HG03439 (cell line): ENCODE results near the gene RAB44.
"Not testable (repeated sequence)": the region's sequence is repeated elsewhere in the genome, so short reads cannot be mapped to it uniquely, and the experiment has no call there.

Source experiments
- ATAC-seq: cut with Tn5 transposase; IDR thresholded peaks from one replicate; pipeline ENCODE4 v1.9.1; 2021; ENCODE audit warnings: mild to moderate bottlenecking, moderate library complexity; ENCODE audit not compliant: unreplicated experiment

The RAB44 gene

DNA sequence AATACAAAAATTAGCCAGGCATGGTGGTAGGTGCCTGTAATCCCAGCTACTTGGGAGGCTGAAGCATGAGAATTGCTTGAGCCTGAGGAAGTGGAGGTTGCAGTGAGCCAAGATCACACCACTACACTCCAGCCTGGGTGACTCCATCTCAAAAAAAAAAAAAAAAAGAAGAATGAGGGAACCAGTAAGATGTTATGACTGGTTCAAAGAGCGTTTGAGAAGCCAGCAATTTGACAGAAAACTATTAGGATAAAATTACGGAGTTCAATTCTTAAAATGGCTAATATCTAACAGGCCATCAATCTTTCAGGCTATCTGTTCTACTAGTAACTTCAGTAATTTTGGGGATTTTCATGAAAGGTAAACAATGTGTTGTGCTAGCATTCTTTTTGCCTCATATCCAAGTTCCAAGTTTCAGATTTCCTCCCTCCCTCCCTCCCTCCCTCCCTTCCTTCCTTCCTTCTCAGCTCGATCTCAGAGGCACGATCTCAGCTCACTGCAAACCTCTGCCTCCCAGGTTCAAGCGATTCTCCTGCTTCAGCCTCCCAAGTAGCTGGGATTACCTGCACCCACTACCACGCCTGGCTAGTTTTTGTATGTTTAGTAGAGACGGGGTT, 7.4 kb downstream of the RAB44 start:
- ATAC-seq = not testable (repeated sequence)

DNA sequence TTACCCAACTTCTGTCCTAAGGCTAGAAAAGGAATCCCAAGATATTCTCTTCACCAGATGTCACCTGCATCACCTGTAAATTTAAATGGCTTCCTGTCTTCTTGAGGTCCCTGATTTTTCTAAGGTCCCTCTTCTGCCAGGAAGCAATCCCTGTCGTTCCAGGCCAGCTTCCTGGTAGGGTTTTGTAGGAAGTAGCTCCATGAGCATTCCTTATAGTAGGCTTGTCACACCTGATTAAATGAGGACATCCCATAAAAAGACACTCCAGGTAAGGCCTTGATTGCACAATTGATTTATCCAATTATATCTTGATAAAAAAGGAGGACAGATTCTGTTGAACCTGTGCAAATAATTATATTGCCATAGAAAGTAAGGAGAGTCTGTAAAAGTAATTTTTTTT, 8.7 kb downstream of the RAB44 start:
- ATAC-seq = no peak

DNA sequence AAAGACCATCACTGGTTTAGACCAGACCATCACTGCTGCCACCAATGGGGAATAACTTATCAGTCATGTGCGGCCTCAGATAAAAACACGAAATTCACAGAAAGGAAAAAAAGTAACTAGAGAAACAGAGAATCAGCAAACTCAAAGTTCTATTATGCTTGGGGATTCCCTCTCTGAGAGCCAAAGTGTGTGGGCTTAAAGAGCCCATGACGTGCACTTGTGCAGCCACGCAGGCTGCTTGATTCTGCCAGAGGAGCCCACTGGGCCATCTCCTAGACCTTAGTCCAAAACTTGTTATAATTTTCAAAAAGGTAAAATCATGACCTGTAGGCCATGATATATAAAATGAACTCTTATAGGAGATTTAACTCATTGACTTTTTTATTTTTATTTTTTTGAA, 15.2 kb downstream of the RAB44 start:
- ATAC-seq = no peak

DNA sequence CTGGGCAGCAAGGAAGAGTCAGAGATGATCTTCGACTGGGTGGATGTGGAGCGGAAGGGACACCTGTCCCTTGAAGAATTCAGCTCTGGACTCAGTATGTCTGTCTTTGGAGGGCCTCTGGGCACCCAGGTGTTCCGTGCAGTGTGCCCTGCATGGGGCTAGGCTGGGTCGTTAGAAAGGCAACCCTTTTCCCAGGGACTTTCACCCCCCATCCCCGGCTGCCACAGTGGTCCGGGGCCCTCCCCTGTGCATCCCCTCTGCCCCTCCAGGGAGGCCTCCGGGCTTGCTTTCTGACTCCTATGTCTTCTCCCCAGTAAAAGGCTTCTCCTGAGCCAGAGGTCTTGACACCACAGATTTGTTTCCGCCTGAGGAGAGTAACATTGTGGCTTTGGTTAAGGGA, 16.2 kb downstream of the RAB44 start:
- no peak for ATAC-seq

DNA sequence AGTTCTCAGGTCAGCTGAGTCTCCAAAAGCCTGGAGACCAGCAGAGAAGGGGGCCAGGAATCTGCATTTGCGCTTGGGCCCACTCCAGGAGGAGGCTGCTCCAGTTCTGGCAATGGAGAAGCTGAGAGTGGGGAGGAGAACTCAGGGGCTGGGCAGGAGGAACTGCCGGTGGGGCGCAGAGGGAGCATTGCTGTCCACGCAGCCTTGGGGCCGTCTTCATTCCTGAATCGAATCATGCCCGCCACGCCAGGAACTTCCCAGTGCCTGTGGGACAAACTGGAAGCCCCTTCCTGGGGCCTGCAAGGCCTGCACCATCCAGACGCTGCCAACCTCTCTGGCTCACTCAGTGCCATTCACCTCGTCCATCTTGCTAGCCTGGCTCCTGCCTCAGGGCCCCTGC, 16.9 kb downstream of the RAB44 start:
- ATAC-seq = no peak

DNA sequence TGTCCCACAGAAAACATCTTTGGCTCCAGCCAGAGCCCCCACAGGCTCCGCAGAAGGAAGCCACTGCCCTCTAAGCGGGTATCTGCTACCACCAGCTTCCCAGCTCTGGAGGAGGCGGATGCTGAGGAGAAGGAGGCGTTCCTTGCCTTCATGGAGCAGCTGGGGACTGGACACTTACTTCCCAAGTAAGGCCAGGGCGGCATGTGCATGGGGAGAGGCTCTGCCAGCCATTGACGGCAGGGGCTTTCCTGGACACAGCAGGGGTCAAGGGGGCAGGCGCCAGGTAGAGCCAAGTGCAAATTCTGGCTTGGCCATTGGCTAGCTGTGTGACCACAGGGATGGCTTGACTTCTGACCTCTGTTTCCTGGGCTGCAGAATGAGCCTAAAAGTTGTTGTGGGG, 17.8 kb downstream of the RAB44 start:
- ATAC-seq = no peak

DNA sequence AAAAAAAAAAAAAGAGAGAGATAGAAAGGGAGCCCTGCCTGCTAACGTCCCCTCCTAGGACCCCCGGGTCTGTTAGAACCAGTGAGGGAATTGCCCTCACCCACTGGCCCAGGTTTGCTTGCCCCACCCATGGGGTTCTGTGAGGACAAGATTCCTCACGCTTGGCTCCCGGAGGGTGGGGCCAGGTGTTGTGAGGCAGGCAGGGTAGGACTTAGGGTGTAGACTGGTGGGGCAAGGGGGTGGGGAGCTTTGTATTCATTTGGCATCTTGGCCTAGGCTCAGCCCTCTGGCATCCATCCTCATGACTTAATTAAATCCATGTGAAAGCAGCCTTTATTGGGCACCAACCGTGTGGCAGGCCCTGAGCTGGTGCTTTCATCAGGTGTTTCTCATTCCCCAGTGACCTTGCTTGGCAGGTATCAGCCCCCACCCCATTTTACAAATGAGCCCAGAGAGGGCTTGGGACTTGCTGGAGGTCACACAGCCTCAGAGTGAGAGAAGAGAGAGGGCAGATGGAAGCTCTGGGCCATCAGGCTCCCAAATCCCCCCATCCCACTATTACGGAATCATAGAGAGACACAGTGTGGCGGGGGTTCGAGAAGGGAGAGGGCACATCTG, 19.0 kb downstream of the RAB44 start:
- ATAC-seq = no peak

DNA sequence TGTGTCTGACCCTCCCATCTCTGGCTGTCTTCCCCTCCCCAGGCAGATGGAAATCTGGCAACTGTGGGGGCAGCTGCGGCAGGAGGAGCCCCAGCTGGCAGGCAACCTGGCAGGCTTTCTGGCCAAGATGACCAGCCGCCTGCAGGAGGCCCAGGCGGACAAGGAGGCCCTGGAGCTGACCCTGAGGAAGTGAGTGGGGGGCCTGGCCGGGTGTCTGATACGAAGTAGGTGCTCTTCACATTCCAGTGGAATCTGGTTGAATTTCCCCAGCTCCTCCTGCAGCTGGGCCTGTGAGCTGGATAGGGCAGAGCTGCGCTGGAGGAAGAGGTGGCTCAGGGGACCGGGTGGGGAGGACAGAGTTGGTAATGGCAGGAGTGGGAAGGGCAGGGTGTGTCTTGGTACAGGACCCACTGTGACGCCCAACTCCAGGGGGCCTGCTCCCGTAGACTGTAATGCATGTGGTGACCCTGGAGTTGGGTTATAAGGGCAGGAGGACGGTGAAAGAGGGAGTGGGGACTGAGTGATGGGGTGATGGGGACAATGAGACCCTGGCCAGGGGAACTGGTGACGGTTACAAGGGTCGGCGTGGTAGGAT, 19.7 kb downstream of the RAB44 start:
- no peak for ATAC-seq

DNA sequence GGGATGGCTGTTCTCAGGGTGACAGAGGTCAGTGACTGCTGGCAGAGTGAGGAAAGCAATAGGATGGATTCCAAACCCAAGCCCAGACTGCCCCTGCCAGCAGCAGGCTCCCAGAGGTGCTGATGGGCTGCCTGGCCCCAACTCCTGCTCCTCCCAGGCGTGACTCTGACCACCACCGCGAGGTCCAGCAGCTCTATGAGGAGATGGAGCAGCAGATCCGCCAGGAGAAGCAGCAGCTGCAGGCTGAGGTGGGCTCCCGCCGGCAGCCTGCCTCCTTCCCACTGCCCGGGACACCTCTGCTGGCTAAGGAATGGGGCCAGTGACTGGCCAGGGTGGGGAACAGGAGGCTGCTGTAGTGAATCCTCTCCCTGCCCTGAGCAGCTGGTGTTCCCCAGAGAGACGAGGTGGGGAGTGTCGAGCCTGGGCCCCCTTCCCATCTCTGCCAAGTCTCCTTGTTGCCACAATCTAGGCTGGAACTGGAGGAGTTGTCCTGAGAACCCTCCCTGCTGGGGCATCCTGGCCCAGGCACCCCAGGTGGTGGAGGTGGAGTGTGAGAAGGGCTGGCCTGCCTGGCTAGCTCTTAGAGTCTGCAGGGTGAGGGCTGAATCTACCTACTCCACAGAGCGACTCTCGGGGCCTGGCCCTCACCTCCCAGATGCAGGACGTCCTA, 20.4 kb downstream of the RAB44 start:
- no peak for ATAC-seq

DNA sequence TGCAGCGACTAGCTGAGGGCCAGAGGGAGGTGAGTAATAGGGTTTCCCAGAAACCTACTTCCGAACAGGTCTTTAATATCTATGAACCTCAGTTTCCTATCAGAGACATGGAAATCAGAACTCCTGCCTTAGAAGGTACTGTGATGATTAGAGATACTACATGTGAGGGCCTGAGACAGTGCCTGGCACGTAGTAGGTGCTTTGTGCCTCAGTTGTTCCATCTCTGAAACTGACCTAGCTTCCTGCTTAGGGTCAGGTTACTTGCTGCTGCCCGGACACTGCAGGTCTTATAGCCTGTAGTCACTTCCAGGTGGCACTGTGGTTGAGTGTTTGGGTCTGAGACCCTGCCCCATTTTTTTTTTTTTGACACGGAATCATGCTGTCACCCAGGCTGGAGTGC, 20.9 kb downstream of the RAB44 start:
- no peak for ATAC-seq

DNA sequence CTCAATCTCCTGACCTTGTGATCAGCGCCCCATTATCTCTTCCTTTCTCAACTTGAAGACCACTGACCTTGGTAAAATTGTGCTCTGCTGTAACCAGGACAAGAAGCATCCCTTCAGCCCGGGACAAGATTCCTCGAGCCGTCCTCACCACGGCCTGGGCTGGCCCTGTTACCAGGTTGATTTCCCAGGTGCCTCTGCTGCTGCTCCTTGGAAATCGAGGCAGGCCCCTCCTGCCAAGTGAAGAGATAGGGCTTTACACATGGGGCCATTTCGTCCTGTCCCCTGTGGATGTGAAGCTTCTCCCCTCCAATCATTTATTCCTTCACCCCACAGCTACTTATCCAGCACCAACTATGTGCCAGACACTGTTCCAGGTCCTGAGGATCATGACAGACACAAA, 21.5 kb downstream of the RAB44 start:
- ATAC-seq = no peak

DNA sequence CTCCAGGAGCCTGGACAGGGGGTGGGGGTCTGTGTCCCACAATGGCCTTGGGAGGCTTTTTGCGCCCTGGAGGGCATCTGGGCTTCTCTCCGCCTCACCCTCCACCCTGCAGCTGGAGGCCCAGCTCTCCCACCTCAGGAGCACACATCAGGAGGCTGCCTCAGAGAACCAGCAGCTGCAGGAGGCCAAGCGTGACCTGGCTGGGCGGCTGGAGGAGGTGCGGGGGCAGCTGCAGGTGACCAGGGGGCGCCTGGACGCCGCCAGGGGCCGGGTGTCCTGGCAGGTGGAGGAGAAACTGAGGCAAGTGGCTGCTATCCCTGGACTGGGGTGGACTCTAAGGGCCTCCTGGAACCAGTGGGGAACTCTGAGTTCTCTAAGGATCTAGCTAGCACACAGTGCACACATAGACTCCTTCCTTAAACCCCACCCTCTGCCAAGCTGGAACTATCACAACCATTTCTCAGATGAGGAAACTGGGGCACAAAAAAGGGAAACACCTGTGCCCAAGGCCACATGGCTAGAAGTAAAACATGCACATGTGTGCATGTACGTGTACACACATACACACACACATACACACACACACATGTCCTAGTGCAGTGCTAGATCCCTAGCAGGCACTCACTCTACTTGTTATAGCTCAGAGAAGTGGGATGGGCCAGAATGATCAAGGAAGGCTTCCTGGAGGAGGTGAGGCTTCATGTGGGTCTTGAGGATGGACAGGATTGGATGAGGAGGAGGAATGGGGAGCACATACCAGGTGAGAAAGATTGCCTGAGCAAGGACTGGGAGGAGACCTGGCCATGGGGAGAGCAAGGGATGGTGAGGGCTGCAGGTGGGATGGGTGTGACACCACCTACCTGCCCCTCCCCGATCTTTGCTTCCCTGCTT, 22.9 kb downstream of the RAB44 start:
- no peak for ATAC-seq

DNA sequence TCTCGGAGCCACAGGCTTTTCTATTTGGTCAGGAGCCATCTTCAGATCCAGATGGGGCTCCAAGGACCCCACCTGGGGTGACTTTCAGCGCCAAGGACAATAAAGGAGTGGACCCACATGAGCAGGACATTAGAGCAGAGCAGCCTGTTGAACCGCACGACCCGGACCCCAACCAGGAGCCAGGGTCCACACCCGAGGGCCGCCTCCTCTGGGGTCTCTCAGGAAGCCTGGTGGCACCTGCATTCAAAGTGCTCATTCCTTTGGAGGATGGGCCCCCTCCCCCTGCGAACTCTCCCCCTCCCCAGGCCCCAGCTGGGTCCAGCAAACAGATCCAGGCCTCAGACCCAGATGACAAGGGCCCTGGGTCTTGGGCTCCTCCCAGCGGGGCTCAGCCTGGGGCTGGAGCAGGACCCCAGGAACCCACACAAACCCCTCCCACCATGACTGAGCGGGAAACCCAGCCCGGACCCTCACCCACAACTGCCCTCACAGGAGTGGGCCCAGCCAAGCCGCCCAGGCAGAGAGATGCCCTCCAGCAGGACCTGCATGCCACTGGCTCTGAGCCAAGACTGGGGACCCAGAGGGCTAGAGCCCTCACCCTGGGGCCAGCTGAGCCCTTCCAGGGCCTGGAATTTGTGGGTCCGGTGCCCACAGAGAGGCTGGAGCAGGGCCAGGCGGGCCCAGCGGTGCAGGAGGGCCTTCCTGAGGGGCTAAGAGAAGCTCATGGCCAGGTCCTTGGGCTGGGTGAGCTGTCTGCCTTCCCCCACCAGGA, 23.9 kb downstream of the RAB44 start:
- no peak for ATAC-seq

DNA sequence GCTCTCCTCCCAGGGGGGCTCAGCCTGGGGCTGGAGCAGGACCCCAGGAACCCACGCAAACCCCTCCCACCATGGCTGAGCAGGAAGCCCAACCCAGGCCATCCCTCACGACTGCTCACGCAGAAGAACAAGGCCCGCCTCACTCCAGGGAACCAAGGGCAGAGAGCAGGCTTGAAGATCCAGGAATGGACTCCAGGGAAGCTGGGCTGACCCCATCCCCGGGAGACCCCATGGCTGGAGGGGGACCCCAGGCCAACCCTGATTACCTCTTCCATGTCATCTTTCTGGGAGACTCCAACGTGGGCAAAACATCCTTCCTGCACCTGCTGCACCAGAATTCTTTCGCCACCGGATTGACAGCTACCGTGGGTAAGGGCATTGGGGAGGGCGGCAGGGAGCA, 24.7 kb downstream of the RAB44 start:
- ATAC-seq = no peak

DNA sequence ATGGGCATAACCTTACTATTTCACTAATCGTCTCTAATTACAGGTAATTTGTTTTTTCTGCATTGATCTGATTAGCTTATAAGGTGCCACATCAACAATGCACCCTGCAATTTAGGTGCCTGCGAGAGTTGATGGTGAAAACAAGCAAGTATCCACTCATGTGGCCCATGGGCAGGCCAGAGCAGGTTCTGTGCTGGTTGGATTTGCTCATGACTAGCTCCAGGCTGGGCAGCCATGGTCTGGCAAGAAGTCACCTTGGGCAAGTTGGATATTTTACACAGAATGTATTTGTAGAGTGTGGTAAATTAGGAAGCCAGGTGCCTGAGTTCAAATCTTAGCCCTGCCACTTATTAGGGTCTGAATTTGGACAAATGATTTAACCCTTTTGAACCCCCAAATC, 25.3 kb downstream of the RAB44 start:
- no peak for ATAC-seq

DNA sequence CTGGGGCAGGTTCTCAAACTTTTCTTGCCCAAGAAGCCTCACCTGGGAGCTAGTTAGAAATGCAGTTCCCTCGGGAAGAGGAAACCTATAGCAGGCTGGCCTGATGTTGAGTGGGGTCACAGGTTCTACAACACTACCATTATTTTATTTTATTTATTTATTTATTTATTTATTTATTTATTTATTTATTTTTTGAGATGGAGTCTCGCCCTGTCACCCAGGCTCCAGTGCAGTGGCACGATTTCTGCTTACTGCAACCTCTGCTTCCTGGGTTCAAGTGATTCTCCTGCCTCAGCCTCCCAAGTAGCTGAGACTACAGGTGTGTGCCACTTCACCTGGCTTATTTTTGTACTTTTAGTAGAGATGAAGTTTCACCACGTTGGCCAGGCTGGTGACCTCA, 26.4 kb downstream of the RAB44 start:
- ATAC-seq = not testable (repeated sequence)

DNA sequence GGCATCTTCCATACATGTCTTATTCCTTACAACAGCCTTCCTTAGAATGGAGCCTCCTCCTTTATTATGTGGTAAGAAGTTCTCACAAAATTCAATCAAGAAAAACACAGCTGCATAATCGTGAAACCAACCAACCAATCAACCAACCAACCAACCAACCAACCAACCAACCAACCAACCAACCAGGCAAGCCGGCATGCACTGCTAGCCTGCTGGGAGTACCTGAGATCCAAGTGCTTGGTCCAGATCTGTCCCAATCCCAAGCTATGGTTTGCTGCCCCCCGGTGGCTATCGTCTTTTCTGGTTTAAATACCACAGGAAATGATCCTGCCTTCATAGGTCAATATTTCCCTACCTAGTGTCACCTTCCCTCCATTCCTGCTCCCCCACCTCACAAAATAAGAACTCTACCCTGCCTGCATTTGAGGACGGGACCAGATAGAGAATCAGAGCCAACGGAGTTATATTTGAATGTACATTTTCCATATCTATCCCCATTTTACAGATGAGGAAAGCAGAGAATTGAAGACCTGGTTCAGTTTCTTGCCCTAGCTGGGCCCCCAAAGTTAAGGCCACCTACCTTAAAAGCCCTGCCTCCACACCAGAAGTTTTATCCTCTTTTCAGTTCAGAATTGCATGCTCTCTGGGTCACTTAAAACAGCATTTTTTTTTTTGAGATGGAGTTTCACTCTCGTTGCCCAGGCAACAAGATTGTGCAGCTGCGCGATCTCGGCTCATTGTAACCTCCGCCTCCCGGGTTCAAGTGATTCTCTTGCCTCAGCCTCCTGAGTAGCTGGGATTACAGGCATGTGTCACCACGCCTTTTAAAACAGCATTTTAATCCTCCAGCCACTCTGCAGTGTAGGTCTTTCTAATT, 27.1 kb downstream of the RAB44 start:
- no peak for ATAC-seq

DNA sequence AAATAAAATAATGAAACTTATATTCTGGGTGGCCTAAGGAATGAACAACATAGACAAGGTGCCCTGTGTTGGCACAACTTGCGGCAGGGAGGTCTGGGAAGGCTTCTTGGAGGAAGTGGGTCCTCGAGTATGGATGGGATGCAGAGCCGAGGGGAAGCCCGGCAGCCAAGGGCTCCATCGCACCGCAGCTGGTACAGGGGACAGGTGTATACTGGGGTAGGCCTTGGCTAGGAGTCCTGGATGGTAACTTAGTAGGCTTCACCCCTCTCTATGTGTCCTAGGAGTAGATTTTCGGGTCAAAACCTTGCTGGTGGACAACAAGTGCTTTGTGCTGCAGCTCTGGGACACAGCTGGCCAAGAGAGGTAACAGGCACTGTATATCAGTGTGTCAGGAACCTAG, 28.0 kb downstream of the RAB44 start:
- ATAC-seq = no peak

DNA sequence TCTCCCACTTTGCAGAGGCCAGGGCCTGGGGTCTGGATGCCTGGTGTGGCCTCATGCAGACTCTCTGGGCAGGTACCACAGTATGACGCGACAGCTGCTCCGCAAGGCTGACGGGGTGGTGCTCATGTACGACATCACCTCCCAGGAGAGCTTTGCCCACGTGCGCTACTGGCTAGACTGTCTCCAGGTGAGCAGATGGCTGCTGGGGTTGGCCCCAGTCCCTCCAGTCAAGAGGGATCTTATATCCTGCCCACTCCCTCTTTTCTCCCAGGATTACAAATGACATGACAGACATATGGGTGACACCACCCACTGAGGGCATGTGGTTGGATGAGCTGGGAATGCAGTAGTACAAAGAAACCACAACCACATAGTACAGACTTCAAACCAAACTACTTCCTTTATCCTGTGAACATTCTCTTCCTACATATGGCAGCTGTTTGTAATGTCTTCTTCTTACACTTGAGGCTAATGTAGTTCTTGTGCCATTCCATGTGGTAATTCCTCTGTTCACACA, 29.9 kb downstream of the RAB44 start:
- no peak for ATAC-seq
